HFFc6 (cell line): ENCODE results near the gene UHRF1. TPM values are rescaled to one million over a fixed set of nuclear protein-coding genes. Genes with fewer than 3 reads are reported as not detected.

Experiments
- DNase-seq: peaks from one replicate; pipeline ENCODE4 v3.0.0-alpha.2; 2018
- H3K27ac Mint-ChIP-seq: 2 replicates; pipeline ENCODE4 v1.8.0; 2020; ENCODE audit warnings: mild to moderate bottlenecking, mixed read lengths
- H3K27me3 Mint-ChIP-seq: 2 replicates; pipeline ENCODE4 v1.8.0; 2021; ENCODE audit warnings: mild to moderate bottlenecking, moderate library complexity, mixed read lengths; ENCODE audit not compliant: insufficient read depth
- H3K36me3 Mint-ChIP-seq: 2 replicates; pipeline ENCODE4 v1.8.0; 2021; ENCODE audit warnings: low read depth, mixed read lengths
- H3K4me1 Mint-ChIP-seq: 2 replicates; pipeline ENCODE4 v1.8.0; 2020; ENCODE audit warnings: low read depth, mixed read lengths
- H3K4me3 Mint-ChIP-seq: 2 replicates; pipeline ENCODE4 v1.8.0; 2020; ENCODE audit warnings: mild to moderate bottlenecking, moderate library complexity, mixed read lengths
- H3K9me3 Mint-ChIP-seq: 2 replicates; pipeline ENCODE4 v1.8.0; 2020; ENCODE audit warnings: mild to moderate bottlenecking, mixed read lengths
- total RNA-seq, 6 experiments: library from RNA; stranded (reverse); fragmentation: NEBNext Ultra II Directional; extraction: Animal tissue kit (Norgen Biotek cat#: 25700); gene quantifications; 2 replicates in 1 of 6; 3 replicates in 5 of 6; pipeline ENCODE4 v1.2.3, GENCODE V29; 2021
- TF ChIP-seq, protein P1 (sequence below): fragments of 200-600 bp; sonication (generic); IDR thresholded peaks from 2 replicates; pipeline ENCODE4 v1.5.0; 2021; ENCODE audit warnings: antibody characterized with exemption, mild to moderate bottlenecking

Gene UHRF1
- total RNA-seq, 6 experiments from 2014 or later, result 41.9 to 74.1 (median 70.1) TPM

DNA sequence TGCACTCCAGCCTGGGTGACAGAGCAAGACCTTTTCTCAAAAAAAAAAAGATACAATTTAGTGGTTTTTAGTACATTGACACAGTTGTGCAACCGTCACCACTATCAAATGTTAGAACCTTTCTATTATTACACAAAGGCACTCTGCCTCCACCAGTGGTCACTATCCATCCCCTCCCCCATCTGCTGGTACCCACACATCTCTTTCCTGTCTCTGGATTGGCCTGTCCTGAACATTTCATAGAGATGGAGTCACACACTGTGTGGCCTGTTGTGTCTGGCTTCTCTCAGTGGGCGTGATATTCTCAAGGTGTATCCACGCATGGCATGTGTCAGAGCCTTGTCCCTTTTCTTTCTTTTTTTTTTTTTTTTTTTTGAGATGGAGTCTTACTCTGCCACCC lies 70.8 kb downstream of the UHRF1 start:
- Mint-ChIP-seq H3K4me3 (no peak overlapping the region), H3K27ac (peak overlapping the region; percentile 45), H3K9me3 (no peaks in the 10 kb centered on the region), H3K27me3 (no peaks in the 10 kb centered on the region; the same call in 1 of the 2 replicates), H3K4me1 (peaks cover 52% of the 10 kb centered on the region), H3K36me3 (no peaks in the 10 kb centered on the region; the same call in 1 of the 2 replicates)
- DNase-seq, result no peak
- TF ChIP-seq, protein P1, sequence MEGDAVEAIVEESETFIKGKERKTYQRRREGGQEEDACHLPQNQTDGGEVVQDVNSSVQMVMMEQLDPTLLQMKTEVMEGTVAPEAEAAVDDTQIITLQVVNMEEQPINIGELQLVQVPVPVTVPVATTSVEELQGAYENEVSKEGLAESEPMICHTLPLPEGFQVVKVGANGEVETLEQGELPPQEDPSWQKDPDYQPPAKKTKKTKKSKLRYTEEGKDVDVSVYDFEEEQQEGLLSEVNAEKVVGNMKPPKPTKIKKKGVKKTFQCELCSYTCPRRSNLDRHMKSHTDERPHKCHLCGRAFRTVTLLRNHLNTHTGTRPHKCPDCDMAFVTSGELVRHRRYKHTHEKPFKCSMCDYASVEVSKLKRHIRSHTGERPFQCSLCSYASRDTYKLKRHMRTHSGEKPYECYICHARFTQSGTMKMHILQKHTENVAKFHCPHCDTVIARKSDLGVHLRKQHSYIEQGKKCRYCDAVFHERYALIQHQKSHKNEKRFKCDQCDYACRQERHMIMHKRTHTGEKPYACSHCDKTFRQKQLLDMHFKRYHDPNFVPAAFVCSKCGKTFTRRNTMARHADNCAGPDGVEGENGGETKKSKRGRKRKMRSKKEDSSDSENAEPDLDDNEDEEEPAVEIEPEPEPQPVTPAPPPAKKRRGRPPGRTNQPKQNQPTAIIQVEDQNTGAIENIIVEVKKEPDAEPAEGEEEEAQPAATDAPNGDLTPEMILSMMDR, result no peak

DNA sequence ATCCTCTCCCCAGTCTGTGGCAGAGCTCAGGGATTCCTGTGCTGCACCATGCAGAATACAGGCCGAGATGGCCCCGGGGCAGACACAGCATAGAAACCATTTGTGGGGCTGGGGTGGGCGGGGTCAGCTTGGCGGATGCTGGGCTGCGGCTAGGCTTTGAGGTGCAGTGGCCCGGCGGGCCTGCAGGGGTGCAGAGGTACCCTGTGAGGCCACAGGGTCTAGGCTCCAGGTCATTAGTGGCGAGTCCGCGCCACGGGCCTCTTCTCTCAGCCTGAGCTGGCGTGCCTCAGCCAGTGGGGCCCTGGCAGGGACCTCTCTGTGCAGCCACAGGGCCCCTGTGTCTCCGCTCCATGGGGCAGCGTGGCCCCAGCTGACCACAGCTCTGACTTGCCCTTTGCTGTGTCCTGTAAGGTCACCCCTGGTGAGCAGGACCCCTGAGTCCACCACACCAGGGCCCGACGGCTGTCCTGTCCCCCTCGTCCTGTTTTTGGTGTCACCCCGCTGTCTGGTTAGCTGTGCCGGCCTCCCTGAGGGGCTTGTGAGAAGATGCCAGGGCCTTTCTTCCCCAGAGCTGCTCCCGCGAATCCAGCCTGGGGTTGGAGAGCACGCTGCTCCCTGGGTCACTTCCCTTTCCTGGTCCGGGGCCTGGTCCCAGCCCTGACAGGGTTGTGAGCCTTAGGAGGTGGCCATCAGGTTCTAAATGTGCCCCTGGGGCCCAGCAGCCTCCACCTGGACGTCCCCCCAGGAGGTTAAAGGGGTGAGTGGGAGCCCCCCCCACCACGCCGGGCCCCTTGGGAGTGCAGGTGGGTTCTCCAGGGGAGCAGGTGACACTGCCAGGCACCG lies 71.8 kb downstream of the UHRF1 start:
- Mint-ChIP-seq H3K36me3 (no peaks in the 10 kb centered on the region; the same call in 1 of the 2 replicates), H3K27ac (peak overlapping the region; percentile 56; the same call in 1 of the 2 replicates), H3K4me3 (no peak overlapping the region), H3K27me3 (no peaks in the 10 kb centered on the region; the same call in 1 of the 2 replicates), H3K9me3 (no peaks in the 10 kb centered on the region), H3K4me1 (peaks cover 43% of the 10 kb centered on the region)
- no peak for DNase-seq
- TF ChIP-seq, protein P1, result peak; percentile 27; the same call in 1 of the 2 replicates

DNA sequence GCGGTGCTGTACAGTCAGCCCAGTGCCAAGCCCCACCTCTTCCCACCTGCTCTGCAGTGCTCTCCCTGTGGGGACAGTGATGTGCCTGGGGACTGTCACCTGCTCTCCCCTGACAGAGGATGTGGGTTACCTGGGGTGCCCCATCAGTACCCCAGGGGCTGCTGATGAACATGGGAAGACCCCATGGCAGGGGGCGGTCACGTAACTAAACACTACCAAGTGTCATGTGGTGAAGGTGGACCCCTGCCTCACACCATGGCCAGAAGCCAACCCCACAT lies 72.3 kb downstream of the UHRF1 start:
- Mint-ChIP-seq H3K9me3 (no peaks in the 10 kb centered on the region), H3K4me1 (peaks cover 38% of the 10 kb centered on the region), H3K27me3 (no peaks in the 10 kb centered on the region; the same call in 1 of the 2 replicates)

DNA sequence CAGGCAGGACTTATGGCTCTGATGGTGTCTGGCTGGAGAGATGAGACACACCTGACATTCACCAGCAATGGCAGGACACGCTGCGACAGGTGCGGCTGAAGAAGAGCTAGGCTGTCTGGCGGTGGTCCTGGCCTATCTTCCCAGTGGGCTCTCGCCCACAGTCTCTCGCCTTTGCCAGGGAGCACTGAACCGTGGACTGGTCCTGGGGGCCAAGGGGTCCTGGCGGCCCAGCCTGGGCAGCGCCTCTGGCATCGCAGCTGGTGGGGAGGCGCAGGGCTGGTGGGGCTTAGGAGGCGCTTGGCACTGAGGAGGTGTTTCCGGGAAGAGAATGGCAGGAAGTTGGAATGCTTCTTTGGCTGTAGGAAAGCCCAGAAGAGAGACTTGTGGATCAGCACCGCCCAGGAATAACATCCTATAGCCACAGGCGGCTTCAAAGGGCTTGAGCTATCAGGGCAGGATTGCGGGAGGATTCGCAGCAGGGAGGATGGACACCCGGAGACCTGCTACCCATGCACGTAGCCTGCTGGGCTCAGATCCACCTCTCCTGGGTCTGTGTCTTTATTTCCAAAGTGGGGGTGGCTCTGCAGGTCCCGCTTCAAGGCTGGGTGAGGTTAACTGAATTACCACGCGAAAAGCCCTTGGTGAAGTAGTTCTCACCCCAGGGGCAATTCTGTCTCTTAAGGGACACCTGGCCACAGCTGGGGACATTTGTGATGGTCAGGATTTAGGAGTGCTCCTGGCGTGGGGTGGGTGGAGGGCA lies 74.2 kb downstream of the UHRF1 start:
- TF ChIP-seq, protein P1, result no peak
- peaks cover 36% of the 10 kb centered on the region for H3K4me1 Mint-ChIP-seq
- H3K36me3 Mint-ChIP-seq, result no peaks in the 10 kb centered on the region; the same call in 1 of the 2 replicates
- H3K4me3 Mint-ChIP-seq, result no peak overlapping the region
- DNase-seq, result no peak
- H3K27ac Mint-ChIP-seq, result no peak overlapping the region
- no peaks in the 10 kb centered on the region for H3K9me3 Mint-ChIP-seq
- H3K27me3 Mint-ChIP-seq, result no peaks in the 10 kb centered on the region; the same call in 1 of the 2 replicates

More for the DNA sequence above, 72.3 kb downstream of the UHRF1 start:
- Mint-ChIP-seq H3K4me3 (no peak overlapping the region), H3K36me3 (no peaks in the 10 kb centered on the region; the same call in 1 of the 2 replicates), H3K27ac (no peak overlapping the region)
- DNase-seq, result no peak
- TF ChIP-seq, protein P1, result no peak

DNA sequence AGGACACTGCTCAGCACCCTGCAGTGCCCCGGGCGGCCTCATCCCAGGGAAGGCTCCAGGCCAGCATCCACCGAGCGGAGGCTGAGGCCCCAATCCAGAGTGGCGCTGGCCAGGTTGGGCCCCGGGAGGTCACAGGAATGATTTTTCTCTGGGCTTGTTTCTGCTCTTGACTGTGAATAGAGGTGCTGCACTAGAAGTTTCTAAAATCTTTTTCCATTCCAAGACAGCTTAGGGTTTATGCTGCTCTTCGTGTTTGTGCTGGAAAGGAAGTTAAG lies 74.7 kb downstream of the UHRF1 start:
- H3K27ac Mint-ChIP-seq, result no peak overlapping the region
- TF ChIP-seq, protein P1, result no peak
- H3K36me3 Mint-ChIP-seq, result no peaks in the 10 kb centered on the region; the same call in 1 of the 2 replicates
- H3K4me3 Mint-ChIP-seq, result no peak overlapping the region
- no peaks in the 10 kb centered on the region for H3K9me3 Mint-ChIP-seq
- DNase-seq, result no peak
- H3K27me3 Mint-ChIP-seq, result no peaks in the 10 kb centered on the region; the same call in 1 of the 2 replicates
- peaks cover 38% of the 10 kb centered on the region for H3K4me1 Mint-ChIP-seq
